Measurements from ENCODE around the gene EPB42. TPM values are rescaled to one million over a fixed set of nuclear protein-coding genes. Genes with fewer than 3 reads are reported as not detected.

The EPB42 gene
- total and polyA plus RNA-seq, 2 donors (not counting 1 experiment from before 2014, with no cell fraction given) = not detected

GRCh38 chr15:43256341-43256740 is 35.5 kb upstream of the EPB42 start:
- Histone ChIP-seq H3K9ac (ENCODE audit: low read length) (no peak overlapping the region), H3K4me2 (replicated peaks; ENCODE audit: low read depth, low read length, poor library complexity, severe bottlenecking) (no peak overlapping the region), H3K27ac (ENCODE audit: low read length in 2 of 2) (no peak overlapping the region), H2AFZ (ENCODE audit: insufficient read depth, low read depth, low read length, poor library complexity, severe bottlenecking) (no peak overlapping the region), H4K20me1 (ENCODE audit: control insufficient read depth, insufficient read depth, low read length, poor library complexity, severe bottlenecking) (no peaks in the 10 kb centered on the region), H3K27me3 (replicated peaks in 1 of 4; ENCODE audit: control extremely low read depth in 1 of 4, control insufficient read depth in 3 of 4, insufficient read depth in 4 of 4, low read length in 3 of 4) (no peaks in the 10 kb centered on the region), H3K79me2 (ENCODE audit: control insufficient read depth, insufficient read depth, low read length) (no peaks in the 10 kb centered on the region), H3K36me3 (replicated peaks in 1 of 2; ENCODE audit: control extremely low read depth in 1 of 2, control insufficient read depth in 1 of 2, extremely low read depth in 1 of 2, insufficient read depth in 2 of 2, low read length in 1 of 2) (no peaks in the 10 kb centered on the region), H3K4me1 (ENCODE audit: control insufficient read depth in 2 of 2, insufficient read depth in 2 of 2, low read length in 2 of 2) (peaks cover 13 to 15% of the 10 kb centered on the region in 2 donors), H3K9me3 (ENCODE audit: control extremely low read depth in 1 of 3, control insufficient read depth in 2 of 3, insufficient read depth in 1 of 3, low read length in 2 of 3) (no peaks in the 10 kb centered on the region), H3K4me3 (ENCODE audit: control extremely low read depth in 1 of 5, extremely low read depth in 1 of 5, insufficient read depth in 1 of 5, low read depth in 2 of 5, low read length in 4 of 5) (no peak overlapping the region)
- H3K4me1 Mint-ChIP-seq = peaks cover 22% of the 10 kb centered on the region
- 97% methylated on average over 7 of the region's 7 CpGs for WGBS (ENCODE audit: insufficient coverage)
- no peaks in the 10 kb centered on the region for H3K9me3 Mint-ChIP-seq (ENCODE audit: insufficient read depth)
- no peak for TF ChIP-seq CTCF (IDR thresholded peaks at IDR 0.05)
- TF ChIP-seq EZH2 (IDR thresholded peaks at IDR 0.05; ENCODE audit: borderline replicate concordance, insufficient read depth, low read depth, low read length, poor library complexity, severe bottlenecking) = no peak
- H3K27ac Mint-ChIP-seq = no peak overlapping the region
- CTCF ChIA-PET = interaction anchor here (1.7 to 2.9 kb wide), 2 partner anchors 29 to 31 kb away, joined by 5 to 7 read pairs; no protein-coding TSS in a partner anchor
- POLR2A ChIA-PET = interaction anchor here (0.5 kb wide), 1 partner anchor 9 kb away, joined by 10 read pairs; no protein-coding TSS in a partner anchor
- no peaks in the 10 kb centered on the region for H3K27me3 Mint-ChIP-seq
- intact Hi-C loops (cut with micrococcal nuclease) = no loop called here
- no peak for DNase-seq
- H3K4me3 Mint-ChIP-seq = no peak overlapping the region
- ATAC-seq (ENCODE audit: low read depth) = no peak

GRCh38 chr15:43255376-43255775 is 34.6 kb upstream of the EPB42 start:
- H3K27ac ChIP-seq (ENCODE audit: low read length in 2 of 2) = no peak overlapping the region
- no peaks in the 10 kb centered on the region for H3K9me3 Mint-ChIP-seq (ENCODE audit: insufficient read depth)
- no peaks in the 10 kb centered on the region for H3K9me3 ChIP-seq (ENCODE audit: control extremely low read depth in 1 of 3, control insufficient read depth in 2 of 3, insufficient read depth in 1 of 3, low read length in 2 of 3)
- no peaks in the 10 kb centered on the region for H4K20me1 ChIP-seq (ENCODE audit: control insufficient read depth, insufficient read depth, low read length, poor library complexity, severe bottlenecking)
- H3K4me3 ChIP-seq (ENCODE audit: control extremely low read depth in 1 of 5, extremely low read depth in 1 of 5, insufficient read depth in 1 of 5, low read depth in 2 of 5, low read length in 4 of 5) = no peak overlapping the region
- H3K27me3 Mint-ChIP-seq = no peaks in the 10 kb centered on the region
- no peaks in the 10 kb centered on the region for H3K36me3 ChIP-seq (replicated peaks in 1 of 2; ENCODE audit: control extremely low read depth in 1 of 2, control insufficient read depth in 1 of 2, extremely low read depth in 1 of 2, insufficient read depth in 2 of 2, low read length in 1 of 2)
- no peak for TF ChIP-seq CTCF (IDR thresholded peaks at IDR 0.05)
- TF ChIP-seq EZH2 (IDR thresholded peaks at IDR 0.05; ENCODE audit: borderline replicate concordance, insufficient read depth, low read depth, low read length, poor library complexity, severe bottlenecking) = no peak
- DNase-seq (no peak), ATAC-seq (ENCODE audit: low read depth) (no peak)
- intact Hi-C loops (cut with micrococcal nuclease) = no loop called here
- H2AFZ ChIP-seq (ENCODE audit: insufficient read depth, low read depth, low read length, poor library complexity, severe bottlenecking) = no peak overlapping the region
- no peak overlapping the region for H3K9ac ChIP-seq (ENCODE audit: low read length)
- CTCF ChIA-PET = interaction anchor here (1.7 to 2.9 kb wide), 2 partner anchors 30 kb away, joined by 5 to 7 read pairs; no protein-coding TSS in a partner anchor
- no peaks in the 10 kb centered on the region for H3K27me3 ChIP-seq (replicated peaks in 1 of 4; ENCODE audit: control extremely low read depth in 1 of 4, control insufficient read depth in 3 of 4, insufficient read depth in 4 of 4, low read length in 3 of 4)
- POLR2A ChIA-PET = no interaction called here
- no peaks in the 10 kb centered on the region for H3K79me2 ChIP-seq (ENCODE audit: control insufficient read depth, insufficient read depth, low read length)
- H3K4me1 Mint-ChIP-seq = peaks cover 25% of the 10 kb centered on the region
- no peak overlapping the region for H3K4me2 ChIP-seq (replicated peaks; ENCODE audit: low read depth, low read length, poor library complexity, severe bottlenecking)
- H3K27ac Mint-ChIP-seq = no peak overlapping the region
- H3K4me1 ChIP-seq (ENCODE audit: control insufficient read depth in 2 of 2, insufficient read depth in 2 of 2, low read length in 2 of 2) = peaks cover 13 to 15% of the 10 kb centered on the region in 2 donors
- 100% methylated on average over 2 of the region's 2 CpGs for whole genome bisulfite sequencing (ENCODE audit: insufficient coverage)
- no peak overlapping the region for H3K4me3 Mint-ChIP-seq
